Brain microvascular endothelial cell (primary cell): ENCODE data around the gene DOCK1.

Experiments used
- DNase-seq: peaks from one replicate; pipeline ENCODE4 v3.0.0-alpha.2; 2020
- H3K27ac ChIP-seq: fragments of 250-450 bp; sonication (Bioruptor Pico); 2 replicates; pipeline ENCODE4 v1.5.1; 2020; ENCODE audit warnings: mild to moderate bottlenecking, moderate library complexity
- H3K27me3 ChIP-seq: fragments of 250-450 bp; sonication (Bioruptor Pico); replicated peaks from 2 replicates; pipeline ENCODE4 v1.5.1; 2020; ENCODE audit warnings: mild to moderate bottlenecking
- H3K36me3 ChIP-seq: fragments of 250-450 bp; sonication (Bioruptor Pico); replicated peaks from 2 replicates; pipeline ENCODE4 v1.5.1; 2020; ENCODE audit warnings: mild to moderate bottlenecking
- H3K4me3 ChIP-seq: 2 replicates; pipeline ENCODE4 v1.5.1; 2011; ENCODE audit warnings: low read depth, mild to moderate bottlenecking, control low read depth, low read length, moderate library complexity
- in situ Hi-C: cut with HindIII; loops from 2 replicates; pipeline ENCODE4 v1.10.0; 2017; ENCODE audit warnings: low sequenced_read_pairs, low pct_ligation_motif_present
- TF ChIP-seq, protein P1 (sequence below): IDR thresholded peaks from 2 replicates; pipeline ENCODE4 v1.5.1; 2011; ENCODE audit warnings: low read depth, mild to moderate bottlenecking, moderate library complexity, low read length, control low read depth, inconsistent platforms; ENCODE audit errors: missing control alignments

The DOCK1 gene

DNA sequence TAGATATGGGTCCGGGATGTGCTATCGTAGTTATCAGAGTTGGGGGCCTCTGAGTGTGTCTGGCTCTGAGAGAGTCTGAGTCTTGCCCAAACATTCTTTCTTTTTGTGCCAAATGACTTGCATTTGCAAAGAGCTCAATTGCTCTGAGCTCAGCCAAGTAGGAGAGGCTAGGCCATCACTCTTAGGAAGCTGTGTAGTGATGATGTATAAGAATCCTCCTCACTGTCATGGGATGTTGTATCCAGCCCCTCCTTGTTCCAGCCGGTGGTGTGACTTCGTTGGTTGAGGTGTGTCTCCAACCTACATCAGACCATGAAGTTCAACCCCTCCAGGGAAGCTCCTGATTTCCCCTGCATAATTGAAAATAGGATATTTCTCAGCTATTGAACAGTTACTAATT is 546.4 kb downstream of the DOCK1 start:
- Histone ChIP-seq H3K4me3 (no peak overlapping the region), H3K27me3 (no peaks in the 10 kb centered on the region), H3K36me3 (peaks cover 9% of the 10 kb centered on the region), H3K27ac (no peak overlapping the region)
- in situ Hi-C loops: no loop called here
- TF ChIP-seq, protein P1, sequence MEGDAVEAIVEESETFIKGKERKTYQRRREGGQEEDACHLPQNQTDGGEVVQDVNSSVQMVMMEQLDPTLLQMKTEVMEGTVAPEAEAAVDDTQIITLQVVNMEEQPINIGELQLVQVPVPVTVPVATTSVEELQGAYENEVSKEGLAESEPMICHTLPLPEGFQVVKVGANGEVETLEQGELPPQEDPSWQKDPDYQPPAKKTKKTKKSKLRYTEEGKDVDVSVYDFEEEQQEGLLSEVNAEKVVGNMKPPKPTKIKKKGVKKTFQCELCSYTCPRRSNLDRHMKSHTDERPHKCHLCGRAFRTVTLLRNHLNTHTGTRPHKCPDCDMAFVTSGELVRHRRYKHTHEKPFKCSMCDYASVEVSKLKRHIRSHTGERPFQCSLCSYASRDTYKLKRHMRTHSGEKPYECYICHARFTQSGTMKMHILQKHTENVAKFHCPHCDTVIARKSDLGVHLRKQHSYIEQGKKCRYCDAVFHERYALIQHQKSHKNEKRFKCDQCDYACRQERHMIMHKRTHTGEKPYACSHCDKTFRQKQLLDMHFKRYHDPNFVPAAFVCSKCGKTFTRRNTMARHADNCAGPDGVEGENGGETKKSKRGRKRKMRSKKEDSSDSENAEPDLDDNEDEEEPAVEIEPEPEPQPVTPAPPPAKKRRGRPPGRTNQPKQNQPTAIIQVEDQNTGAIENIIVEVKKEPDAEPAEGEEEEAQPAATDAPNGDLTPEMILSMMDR: no peak
- no peak for DNase-seq

DNA sequence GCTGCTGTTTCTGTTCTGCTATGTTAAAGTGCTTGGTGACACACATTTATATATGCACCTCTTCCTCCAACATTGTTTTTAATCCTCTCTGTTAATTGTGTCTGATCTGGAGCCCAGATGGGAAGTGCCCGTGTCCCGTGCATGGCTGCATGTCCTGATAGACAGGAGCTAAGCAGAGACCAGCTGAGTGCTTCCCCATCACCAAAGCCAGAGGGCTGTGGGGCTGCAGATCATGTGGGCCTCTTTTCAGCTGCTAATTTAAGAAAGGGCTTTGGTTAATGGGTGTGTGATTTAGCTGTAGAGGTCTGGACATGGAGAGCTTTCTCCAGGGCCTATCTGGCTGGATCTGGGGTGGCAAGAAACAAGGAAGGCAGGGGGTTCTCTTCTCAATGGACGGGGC is 547.3 kb downstream of the DOCK1 start:
- Histone ChIP-seq H3K27ac (no peak overlapping the region), H3K36me3 (peaks cover 6% of the 10 kb centered on the region), H3K27me3 (no peaks in the 10 kb centered on the region), H3K4me3 (no peak overlapping the region)
- in situ Hi-C loops: no loop called here
- TF ChIP-seq, protein P1: no peak
- no peak for DNase-seq

DNA sequence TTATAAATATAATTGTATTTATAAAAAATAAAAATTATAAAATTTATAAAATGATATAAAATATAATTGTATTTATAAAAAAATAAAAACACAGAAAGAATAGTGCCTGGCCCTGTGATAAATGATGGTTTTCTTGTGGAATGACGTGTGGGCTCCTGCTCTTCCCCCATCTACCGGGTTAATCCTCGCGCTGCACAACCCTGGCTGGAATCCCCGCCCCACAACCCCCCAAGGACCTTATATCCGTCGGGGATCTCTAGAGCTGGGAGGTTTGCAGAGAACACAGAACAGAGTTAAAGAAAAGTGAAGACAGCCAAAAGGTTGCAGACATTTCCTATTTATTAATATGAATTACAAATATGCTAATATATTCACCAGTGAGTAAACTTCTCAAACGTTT is 548.5 kb downstream of the DOCK1 start:
- no peak overlapping the region for H3K4me3 ChIP-seq
- H3K27me3 ChIP-seq: no peaks in the 10 kb centered on the region
- in situ Hi-C loops: no loop called here
- TF ChIP-seq, protein P1: no peak
- no peak for DNase-seq
- H3K27ac ChIP-seq: no peak overlapping the region
- H3K36me3 ChIP-seq: peaks cover 4% of the 10 kb centered on the region

DNA sequence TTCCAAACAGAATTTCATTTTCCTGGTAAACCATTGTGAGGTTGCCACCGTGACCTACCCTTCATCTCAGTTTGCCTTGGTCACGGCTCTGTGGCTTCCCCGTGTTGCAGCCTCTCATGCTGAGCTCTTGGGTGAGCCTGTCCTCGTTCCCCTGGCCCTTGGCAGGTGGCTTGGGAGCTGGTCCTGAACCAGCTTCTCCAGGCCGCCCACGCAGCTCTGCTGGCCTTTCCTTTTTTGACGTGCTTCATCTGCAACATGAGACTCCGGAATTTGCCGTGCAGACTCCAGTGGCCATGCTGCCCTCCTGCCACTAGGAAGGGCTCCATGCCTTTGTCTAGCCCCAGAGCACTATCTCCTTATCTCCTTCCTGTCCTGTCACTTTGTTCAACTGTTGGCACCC is 550.9 kb downstream of the DOCK1 start:
- Histone ChIP-seq H3K4me3 (no peak overlapping the region), H3K27me3 (no peaks in the 10 kb centered on the region), H3K27ac (no peak overlapping the region), H3K36me3 (peaks cover 3% of the 10 kb centered on the region)
- in situ Hi-C loops: no loop called here
- no peak for DNase-seq
- TF ChIP-seq, protein P1: no peak

DNA sequence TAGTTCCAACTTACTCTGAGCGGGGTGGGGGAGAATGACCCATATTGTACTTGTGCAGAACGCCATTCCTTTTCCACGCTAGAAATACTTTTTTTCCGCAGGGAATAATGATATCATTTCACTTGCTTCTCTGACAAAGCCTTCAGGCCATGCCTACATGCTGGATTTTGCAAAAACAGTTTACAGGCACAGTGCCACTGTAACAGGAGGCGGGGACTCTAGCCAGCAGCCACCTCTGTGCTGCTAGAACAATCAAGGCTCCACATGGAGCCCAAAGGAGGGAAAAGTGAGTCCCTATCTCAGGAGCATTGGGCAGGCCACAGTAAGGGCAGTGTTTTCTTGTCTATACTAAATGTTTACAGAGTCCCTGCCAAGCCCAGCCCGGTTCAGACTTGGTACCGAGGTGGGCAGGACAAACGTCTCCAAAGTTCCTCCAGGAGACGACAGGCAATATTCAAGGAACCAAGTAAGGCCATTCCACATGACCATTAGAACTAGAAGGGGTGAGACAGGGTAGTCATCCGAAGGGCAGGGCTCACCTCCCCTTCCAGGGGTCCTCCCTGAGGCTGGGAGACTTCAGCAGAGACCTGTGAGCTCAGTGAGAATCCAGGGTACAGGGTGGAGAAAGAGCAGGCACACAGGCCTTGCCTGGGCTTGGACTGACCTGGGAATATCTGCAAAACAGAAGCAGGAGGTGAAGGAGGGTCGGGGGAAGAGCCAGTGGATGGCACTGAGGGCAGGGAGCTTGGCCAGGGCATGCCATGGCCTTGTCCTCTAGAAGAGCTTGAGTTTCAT is 553.0 kb downstream of the DOCK1 start:
- DNase-seq: no peak
- Histone ChIP-seq H3K27ac (no peak overlapping the region), H3K4me3 (no peak overlapping the region), H3K27me3 (no peaks in the 10 kb centered on the region), H3K36me3 (no peaks in the 10 kb centered on the region)
- in situ Hi-C loops: no loop called here
- TF ChIP-seq, protein P1: no peak

DNA sequence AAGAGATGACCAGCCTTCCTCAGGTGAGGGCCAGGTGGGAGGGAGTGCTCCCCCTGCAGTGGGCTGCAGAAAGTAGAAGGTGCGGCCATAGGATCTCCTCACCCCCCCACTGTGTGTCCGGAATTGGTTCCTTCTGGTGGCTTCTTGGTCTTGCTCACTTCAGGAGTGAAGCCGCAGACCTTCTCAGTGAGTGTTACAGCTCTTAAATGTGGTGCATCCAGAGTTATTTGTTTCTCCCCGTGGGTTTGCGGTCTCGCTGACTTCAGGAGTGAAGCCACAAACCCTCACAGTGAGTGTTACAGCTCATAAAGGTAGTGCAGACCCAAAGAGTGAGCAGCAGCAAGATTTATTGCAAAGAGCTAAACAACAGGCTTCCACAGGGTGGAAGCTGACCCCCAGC is 553.6 kb downstream of the DOCK1 start:
- Histone ChIP-seq H3K27me3 (no peaks in the 10 kb centered on the region), H3K4me3 (no peak overlapping the region)
- in situ Hi-C loops: no loop called here

More for the DNA sequence above, 553.6 kb downstream of the DOCK1 start:
- no peak for DNase-seq
- TF ChIP-seq, protein P1: no peak
- H3K36me3 ChIP-seq: no peaks in the 10 kb centered on the region
- H3K27ac ChIP-seq: no peak overlapping the region
